HEK293 (cell line): ENCODE measurements around the gene AKT1.
A peak's percentile ranks its signal among the peaks of the same experiment; 100 is the strongest.

ENCODE experiments used
- CTCF ChIA-PET: fragments of 350-600 bp; formaldehyde crosslinking; extraction: SDS; loops from one replicate; lab custom pipeline; 2021; ENCODE audit warnings: antibody characterized with exemption; lab: Yijun Ruan, JAX
- POLR2A ChIA-PET: fragments of 300-600 bp; formaldehyde crosslinking; extraction: SDS; loops from one replicate; lab custom pipeline; 2020; ENCODE audit warnings: antibody characterized with exemption, inconsistent platforms; lab: Yijun Ruan, JAX
- H3K27ac ChIP-seq: fragments of 200-500 bp; sonication (Bioruptor generic); 2 replicates; pipeline ENCODE4 v1.5.1; 2014; ENCODE audit warnings: low read depth, low read length, control low read depth, inconsistent platforms; ENCODE audit errors: extremely low read depth
- H3K36me3 ChIP-seq, 2 experiments: fragments of 200-500 bp in 1 of 2; sonication (Bioruptor generic) in 1 of 2; 1 replicate in 1 of 2; 2 replicates in 1 of 2; pipeline ENCODE4 v1.5.1; 2014 to 2017; ENCODE audit warnings: inconsistent platforms in 2 of 2, low read length in 2 of 2; ENCODE audit not compliant: control insufficient read depth in 2 of 2, insufficient read depth in 1 of 2
- H3K4me1 ChIP-seq: fragments of 200-500 bp; sonication (Bioruptor generic); 2 replicates; pipeline ENCODE4 v1.5.1; 2014; ENCODE audit warnings: mild to moderate bottlenecking, low read length, inconsistent platforms; ENCODE audit not compliant: control insufficient read depth, insufficient read depth
- H3K4me3 ChIP-seq: 2 replicates; pipeline ENCODE4 v1.5.1; 2011; ENCODE audit warnings: low read depth, mild to moderate bottlenecking, control low read depth, low read length, moderate library complexity
- H3K9me3 ChIP-seq: fragments of 200-500 bp; sonication (Bioruptor generic); 2 replicates; pipeline ENCODE4 v1.5.1; 2014; ENCODE audit warnings: low read depth, low read length, inconsistent platforms; ENCODE audit not compliant: control insufficient read depth, insufficient read depth
- HOXC10 ChIP-seq: sonication (generic); formaldehyde crosslinking; IDR thresholded peaks from 2 replicates; pipeline ENCODE4 v1.8.1; 2023; ENCODE audit warnings: mild to moderate bottlenecking, missing genetic modification reagents
- KLF17 ChIP-seq: fragments of 450-650 bp; formaldehyde crosslinking; IDR thresholded peaks from 2 replicates; pipeline ENCODE4 v1.5.1; 2016; ENCODE audit warnings: missing biosample characterization, missing genetic modification characterization
- KLF8 ChIP-seq: fragments of 450-650 bp; formaldehyde crosslinking; IDR thresholded peaks from 2 replicates; pipeline ENCODE4 v1.5.1; 2016; ENCODE audit warnings: missing biosample characterization, missing genetic modification characterization
- WT1 ChIP-seq: fragments of 450-650 bp; formaldehyde crosslinking; IDR thresholded peaks from 2 replicates; pipeline ENCODE4 v1.5.1; 2016; ENCODE audit warnings: missing biosample characterization, missing genetic modification characterization
- ZBTB6 ChIP-seq: fragments of 450-650 bp; formaldehyde crosslinking; IDR thresholded peaks from 2 replicates; pipeline ENCODE4 v1.5.1; 2017; ENCODE audit warnings: missing biosample characterization, missing genetic modification characterization
- ZFHX2 ChIP-seq: fragments of 450-650 bp; formaldehyde crosslinking; conservative IDR thresholded peaks from 2 replicates; pipeline ENCODE4 v1.5.1; 2016; ENCODE audit warnings: missing biosample characterization, missing genetic modification characterization
- ZNF121 ChIP-seq: fragments of 450-650 bp; formaldehyde crosslinking; IDR thresholded peaks from 2 replicates; pipeline ENCODE4 v1.5.1; 2016; ENCODE audit warnings: missing biosample characterization, missing genetic modification characterization
- ZNF202 ChIP-seq: fragments of 450-650 bp; formaldehyde crosslinking; IDR thresholded peaks from 2 replicates; pipeline ENCODE4 v1.5.1; 2016; ENCODE audit warnings: missing biosample characterization, missing genetic modification characterization, borderline replicate concordance
- ZNF24 ChIP-seq: fragments of 450-650 bp; formaldehyde crosslinking; IDR thresholded peaks from 2 replicates; pipeline ENCODE4 v1.5.1; 2016; ENCODE audit warnings: missing biosample characterization, missing genetic modification characterization
- ZNF335 ChIP-seq: fragments of 450-650 bp; formaldehyde crosslinking; conservative IDR thresholded peaks from 2 replicates; pipeline ENCODE4 v1.5.1; 2016; ENCODE audit warnings: missing biosample characterization, missing genetic modification characterization
- ZNF341 ChIP-seq: fragments of 450-650 bp; formaldehyde crosslinking; IDR thresholded peaks from 2 replicates; pipeline ENCODE4; 2016; ENCODE audit warnings: low read depth, missing biosample characterization, missing genetic modification characterization
- ZNF366 ChIP-seq: fragments of 450-650 bp; formaldehyde crosslinking; conservative IDR thresholded peaks from 2 replicates; pipeline ENCODE4 v1.5.1; 2016; ENCODE audit warnings: missing biosample characterization, missing genetic modification characterization
- ZNF391 ChIP-seq: fragments of 450-650 bp; formaldehyde crosslinking; IDR thresholded peaks from 2 replicates; pipeline ENCODE4 v1.5.1; 2016; ENCODE audit warnings: low read depth, missing biosample characterization, missing genetic modification characterization, borderline replicate concordance
- ZNF404 ChIP-seq: fragments of 450-650 bp; formaldehyde crosslinking; IDR thresholded peaks from 2 replicates; pipeline ENCODE4 v1.5.1; 2017; ENCODE audit warnings: missing biosample characterization, missing genetic modification characterization
- ZNF449 ChIP-seq: fragments of 450-650 bp; formaldehyde crosslinking; IDR thresholded peaks from 2 replicates; pipeline ENCODE4 v1.5.1; 2017; ENCODE audit warnings: missing biosample characterization, mild to moderate bottlenecking, missing genetic modification characterization, moderate library complexity
- ZNF530 ChIP-seq: fragments of 450-650 bp; formaldehyde crosslinking; IDR thresholded peaks from 2 replicates; pipeline ENCODE4 v1.5.1; 2016; ENCODE audit warnings: low read depth, missing biosample characterization, missing genetic modification characterization
- ZNF560 ChIP-seq: fragments of 450-650 bp; formaldehyde crosslinking; IDR thresholded peaks from 2 replicates; pipeline ENCODE4 v1.5.1; 2017; ENCODE audit warnings: missing biosample characterization, missing genetic modification characterization, borderline replicate concordance
- ZNF626 ChIP-seq: fragments of 450-650 bp; sonication (Bioruptor Pico); formaldehyde crosslinking; IDR thresholded peaks from 2 replicates; pipeline ENCODE4 v1.5.1; 2018; ENCODE audit warnings: missing biosample characterization, missing genetic modification characterization, inconsistent platforms
- ZNF664 ChIP-seq: fragments of 450-650 bp; formaldehyde crosslinking; IDR thresholded peaks from 2 replicates; pipeline ENCODE4 v1.5.1; 2016; ENCODE audit warnings: missing biosample characterization, missing genetic modification characterization
- ZNF747 ChIP-seq: fragments of 450-650 bp; formaldehyde crosslinking; IDR thresholded peaks from 2 replicates; pipeline ENCODE4 v1.5.1; 2016; ENCODE audit warnings: missing biosample characterization, missing genetic modification characterization
- ZNF768 ChIP-seq: fragments of 450-650 bp; formaldehyde crosslinking; IDR thresholded peaks from 2 replicates; pipeline ENCODE4 v1.5.1; 2018; ENCODE audit warnings: missing biosample characterization, mild to moderate bottlenecking, missing genetic modification characterization
- ZSCAN5A ChIP-seq: fragments of 450-650 bp; formaldehyde crosslinking; IDR thresholded peaks from 2 replicates; pipeline ENCODE4 v1.5.1; 2016; ENCODE audit warnings: missing biosample characterization, missing genetic modification characterization
- ZXDB ChIP-seq: fragments of 450-650 bp; formaldehyde crosslinking; IDR thresholded peaks from 2 replicates; pipeline ENCODE4 v1.5.1; 2016; ENCODE audit warnings: missing biosample characterization, missing genetic modification characterization
- TF ChIP-seq, protein P1 (sequence below): IDR thresholded peaks from 2 replicates; pipeline ENCODE4 v1.6.1; 2011; ENCODE audit warnings: mild to moderate bottlenecking, low read depth, low read length, borderline replicate concordance
- TF ChIP-seq, protein P2 (sequence below): fragments of 450-650 bp; formaldehyde crosslinking; IDR thresholded peaks from 2 replicates; pipeline ENCODE4 v1.5.1; 2016; ENCODE audit warnings: missing biosample characterization, missing genetic modification characterization

The AKT1 gene

DNA sequence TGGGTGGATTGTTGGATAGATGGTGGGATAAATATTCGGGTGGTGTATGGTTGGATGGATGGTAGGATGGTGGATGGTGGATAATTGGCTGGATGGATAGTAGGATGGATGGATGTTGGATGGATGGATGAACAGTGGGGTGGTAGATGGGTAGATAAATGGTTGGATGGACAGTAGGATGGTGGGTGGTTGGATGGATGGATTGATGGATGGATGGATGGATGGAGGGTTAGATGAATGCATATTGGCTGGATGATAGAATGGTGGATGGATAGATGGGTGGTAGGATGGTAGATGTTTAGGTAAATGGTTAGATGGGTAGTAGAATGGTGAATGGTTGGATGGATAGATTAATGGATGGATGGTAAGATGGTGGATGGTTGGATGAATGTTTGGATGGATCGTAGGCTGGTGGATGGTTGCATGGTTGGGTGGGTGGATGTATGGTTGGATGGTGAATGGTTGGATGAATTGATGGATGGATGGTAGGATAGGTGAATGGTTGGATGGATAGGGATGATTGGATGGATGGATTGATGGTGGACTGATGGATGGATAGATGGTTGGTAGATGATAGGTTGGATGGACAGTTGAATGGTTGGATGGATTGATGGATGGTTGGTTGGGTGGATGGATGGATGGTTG lies 28.9 kb upstream of the AKT1 start (continued):
- TF ChIP-seq ZNF391 (tag by site-specific recombination) (no peak), ZNF768 (tag by site-specific recombination) (no peak), ZFHX2 (tag by site-specific recombination) (peak; percentile 24; the same call in 1 of the 2 replicates), ZNF747 (tag by site-specific recombination) (peak; percentile 34; the same call in 1 of the 2 replicates), WT1 (tag by site-specific recombination) (no peak), ZNF202 (tag by site-specific recombination) (0 out of 2 replicates have a peak, but pooled peaks have one; percentile 33), ZNF560 (tag by site-specific recombination) (0 out of 2 replicates have a peak, but pooled peaks have one; percentile 19), ZNF366 (tag by site-specific recombination) (peak; percentile 99), ZNF449 (tag by site-specific recombination) (no peak), ZSCAN5A (tag by site-specific recombination) (0 out of 2 replicates have a peak, but pooled peaks have one; percentile 6)
- TF ChIP-seq, protein P1, sequence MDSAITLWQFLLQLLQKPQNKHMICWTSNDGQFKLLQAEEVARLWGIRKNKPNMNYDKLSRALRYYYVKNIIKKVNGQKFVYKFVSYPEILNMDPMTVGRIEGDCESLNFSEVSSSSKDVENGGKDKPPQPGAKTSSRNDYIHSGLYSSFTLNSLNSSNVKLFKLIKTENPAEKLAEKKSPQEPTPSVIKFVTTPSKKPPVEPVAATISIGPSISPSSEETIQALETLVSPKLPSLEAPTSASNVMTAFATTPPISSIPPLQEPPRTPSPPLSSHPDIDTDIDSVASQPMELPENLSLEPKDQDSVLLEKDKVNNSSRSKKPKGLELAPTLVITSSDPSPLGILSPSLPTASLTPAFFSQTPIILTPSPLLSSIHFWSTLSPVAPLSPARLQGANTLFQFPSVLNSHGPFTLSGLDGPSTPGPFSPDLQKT = no peak

DNA sequence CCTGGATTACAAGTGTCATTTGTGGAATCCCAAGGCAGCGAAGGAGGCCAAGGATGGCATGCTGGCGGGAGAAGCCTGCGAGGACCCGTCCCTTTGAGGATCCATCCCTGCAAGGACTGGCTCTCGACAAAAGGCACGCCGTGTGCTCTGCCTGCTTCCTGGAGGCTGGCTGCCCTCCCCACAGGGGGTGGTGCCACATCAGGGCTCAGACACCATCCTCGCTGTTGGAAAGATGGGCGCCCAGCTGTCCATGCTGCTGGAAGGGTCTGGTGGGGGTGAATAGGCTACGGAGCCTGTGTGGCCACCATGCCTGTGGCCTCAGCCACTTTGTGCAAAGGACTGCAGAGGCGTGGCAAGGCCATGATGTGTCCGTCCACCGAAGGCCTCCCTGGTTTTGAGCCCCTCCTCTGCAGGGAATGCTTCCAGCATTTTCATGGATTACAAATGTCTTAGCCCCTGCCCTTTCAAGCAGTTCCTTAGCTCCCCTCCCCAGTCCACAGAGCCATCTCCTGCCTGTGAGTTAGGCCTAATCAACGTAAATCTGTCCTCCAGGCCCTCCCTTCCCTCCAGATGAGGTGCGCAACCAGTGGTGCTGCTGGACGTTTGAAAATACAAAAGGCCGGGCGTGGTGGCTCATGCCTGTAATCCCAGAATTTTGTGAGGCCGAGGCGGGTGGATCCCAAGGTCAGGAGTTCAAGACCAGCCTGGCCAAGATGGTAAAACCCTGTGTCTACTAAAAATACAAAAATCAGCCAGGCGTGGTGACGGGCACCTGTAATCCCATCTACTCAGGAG lies 27.5 kb upstream of the AKT1 start:
- POLR2A ChIA-PET = interaction anchor here (1.0 kb wide), 1 partner anchor 71 kb away, joined by 3 read pairs; no protein-coding TSS in a partner anchor
- H3K4me1 ChIP-seq = peaks cover 6% of the 10 kb centered on the region
- H3K4me3 ChIP-seq = no peak overlapping the region
- no peak overlapping the region for H3K27ac ChIP-seq
- no peaks in the 10 kb centered on the region for H3K9me3 ChIP-seq
- CTCF ChIA-PET = interaction anchor here (1.5 kb wide), 1 partner anchor 54 kb away, joined by 8 read pairs; no protein-coding TSS in a partner anchor
- H3K36me3 ChIP-seq = peaks cover 0 to 6% of the 10 kb centered on the region in 2 experiments; a peak in 1 of 3 replicates
- TF ChIP-seq, protein P1 = no peak
- TF ChIP-seq ZNF626 (tag by site-specific recombination) (no peak), ZNF335 (no peak), KLF8 (tag by site-specific recombination) (no peak), KLF17 (tag by site-specific recombination) (no peak), ZNF530 (tag by site-specific recombination) (no peak), ZNF664 (no peak), HOXC10 (CRISPR knock-in tag) (no peak), ZNF404 (tag by site-specific recombination) (no peak), ZNF121 (tag by site-specific recombination) (no peak), ZBTB6 (tag by site-specific recombination) (no peak), ZNF24 (tag by site-specific recombination) (no peak), ZXDB (tag by site-specific recombination) (no peak), ZNF341 (tag by site-specific recombination) (no peak)
- TF ChIP-seq, protein P2, sequence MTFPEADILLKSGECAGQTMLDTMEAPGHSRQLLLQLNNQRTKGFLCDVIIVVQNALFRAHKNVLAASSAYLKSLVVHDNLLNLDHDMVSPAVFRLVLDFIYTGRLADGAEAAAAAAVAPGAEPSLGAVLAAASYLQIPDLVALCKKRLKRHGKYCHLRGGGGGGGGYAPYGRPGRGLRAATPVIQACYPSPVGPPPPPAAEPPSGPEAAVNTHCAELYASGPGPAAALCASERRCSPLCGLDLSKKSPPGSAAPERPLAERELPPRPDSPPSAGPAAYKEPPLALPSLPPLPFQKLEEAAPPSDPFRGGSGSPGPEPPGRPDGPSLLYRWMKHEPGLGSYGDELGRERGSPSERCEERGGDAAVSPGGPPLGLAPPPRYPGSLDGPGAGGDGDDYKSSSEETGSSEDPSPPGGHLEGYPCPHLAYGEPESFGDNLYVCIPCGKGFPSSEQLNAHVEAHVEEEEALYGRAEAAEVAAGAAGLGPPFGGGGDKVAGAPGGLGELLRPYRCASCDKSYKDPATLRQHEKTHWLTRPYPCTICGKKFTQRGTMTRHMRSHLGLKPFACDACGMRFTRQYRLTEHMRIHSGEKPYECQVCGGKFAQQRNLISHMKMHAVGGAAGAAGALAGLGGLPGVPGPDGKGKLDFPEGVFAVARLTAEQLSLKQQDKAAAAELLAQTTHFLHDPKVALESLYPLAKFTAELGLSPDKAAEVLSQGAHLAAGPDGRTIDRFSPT = no peak
